Measurements from ENCODE around the gene EFNA5. TPM values are rescaled to one million over a fixed set of nuclear protein-coding genes. Genes with fewer than 3 reads are reported as not detected.
A peak's percentile ranks its signal among the peaks of the same experiment; 100 is the strongest.

EFNA5 gene
- 67.7 and 72.6 TPM in 2 replicates for total RNA-seq (2013; cell fraction: nucleolus; rRNA removed)
- 2.6 and 3.7 TPM in 2 replicates for total RNA-seq (2014; rRNA removed)
- 3.7 and 4.0 TPM in 2 replicates for total RNA-seq (2014; rRNA removed; fragmentation: Illumina TruSeq; extraction: Trizol)
- 11.4 and 13.5 TPM in 2 replicates for total RNA-seq (2021)
- polyA plus RNA-seq (2011; ENCODE audit: low read depth) = 13.2 TPM
- polyA plus RNA-seq (2011; rRNA removed) = 0.09 and 0.19 TPM in 2 replicates
- polyA plus RNA-seq (2011; cell fraction: cytosol; rRNA removed) = 0.05 and 0.31 TPM in 2 replicates
- polyA plus RNA-seq (2011; cell fraction: nucleus; rRNA removed) = 0.27 and 0.67 TPM in 2 replicates
- polyA plus RNA-seq (2012) = 3.3 and 4.4 TPM in 2 replicates
- polyA plus RNA-seq (2014; fragmentation: Illumina TruSeq; extraction: Trizol) = 3.8 and 4.6 TPM in 2 replicates
- 1 to 10 TPM; 2.1 to 7.6 TPM for polyA plus RNA-seq (2014; fragmentation: Nextera tagmentation; extraction: Ambion mirVana)
- 1.5 and 1.6 TPM in 2 replicates for polyA plus RNA-seq (2014; rRNA removed)
- polyA plus RNA-seq (2016; fragmentation: Nextera tagmentation; extraction: Ambion mirVana) = 10 to 100 TPM in 1 of 2 experiments, 1 to 10 TPM in 1; 9.8 to 12.6 TPM
- polyA minus RNA-seq (2011; rRNA and poly(A)+ RNA removed) = 0.29 and 0.88 TPM in 2 replicates
- 0.21 TPM in 1 of 2 replicates, not detected in the other for polyA minus RNA-seq (2011; cell fraction: cytosol; rRNA and poly(A)+ RNA removed)
- polyA minus RNA-seq (2011; cell fraction: nucleus; rRNA and poly(A)+ RNA removed) = 1.1 and 2.1 TPM in 2 replicates
- Bru-seq, nascent RNA = percentile 81 among the genes with signal in this experiment
- percentile 81 among the genes with signal in this experiment for BruChase-seq, experiment 1, labeled RNA remaining after a 6-hour chase
- BruChase-seq, experiment 2, labeled RNA remaining after a 2-hour chase = percentile 88 among the genes with signal in this experiment
- long read RNA-seq, experiment 1, partial matches to known transcripts = 0 of 26 reads
- long read RNA-seq, experiment 1, other reads (novel, unspliced or antisense) = 26 of 26 reads
- long read RNA-seq, experiment 2, partial matches to known transcripts = 0 of 8 reads
- long read RNA-seq, experiment 2, other reads (novel, unspliced or antisense) = 8 of 8 reads

GRCh38 chr5:107670932-107671741 is at the start of gene EFNA5:
Gene EFNA5 (minus strand): TSS chr5:107670937.
- peak within 1 kb of the TSS; percentile 88 for H3K4me2 ChIP-seq (ENCODE audit: control insufficient read depth, insufficient read depth)
- peaks cover 0 to 4% of the 10 kb centered on the region in 2 experiments; a peak in 2 of 4 replicates for H3K27me3 ChIP-seq (replicated peaks in 1 of 2; ENCODE audit: control insufficient read depth in 2 of 2, insufficient read depth in 2 of 2, low read length in 1 of 2)
- no peak for DNase-seq (ENCODE audit: low read depth, low spot score)
- POLR2A ChIA-PET = interaction anchor here (0.8 to 1.4 kb wide), 3 partner anchors 10 to 99 kb away, joined by 3 to 4 read pairs (median 4); no protein-coding TSS in a partner anchor
- peaks cover 10% of the 10 kb centered on the region for H3K4me1 ChIP-seq (ENCODE audit: control insufficient read depth, insufficient read depth, low read length)
- SMC1A ChIA-PET (ENCODE audit: uncharacterized antibody, unreplicated experiment) = interaction anchor here (0.7 to 1.5 kb wide), 3 partner anchors 98 to 279 kb away, joined by 3 to 4 read pairs (median 3); no protein-coding TSS in a partner anchor
- peak within 1 kb of the TSS; percentile 58 for H3K27ac ChIP-seq (ENCODE audit: control insufficient read depth, insufficient read depth)
- FAIRE-seq = no peak
- WGBS (ENCODE audit: insufficient coverage, insufficient replicate concordance, low lambda C conversion rate, missing lambda C conversion rate) = 5% methylated on average over 40 of the region's 84 CpGs
- H3K9me3 ChIP-seq (replicated peaks; ENCODE audit: control insufficient read depth, insufficient read depth, low read length) = no peaks in the 10 kb centered on the region
- in situ Hi-C loops (cut with MboI) (loop anchor here (10.0 kb wide), 1 partner anchor 566 kb away; no protein-coding TSS in a partner anchor), intact Hi-C loops (cut with micrococcal nuclease; ENCODE audit: unreplicated experiment) (loop anchor here (5.0 to 10.0 kb wide), 7 partner anchors 194 to 986 kb away; no protein-coding TSS in a partner anchor)
- no peaks in the 10 kb centered on the region for H3K36me3 ChIP-seq (ENCODE audit: control insufficient read depth in 2 of 2, insufficient read depth in 2 of 2, low read length in 1 of 2)
- CTCF ChIA-PET = interaction anchor here (0.7 to 1.4 kb wide), 3 partner anchors 9 to 167 kb away, joined by 3 to 5 read pairs (median 3); no protein-coding TSS in a partner anchor
- peak within 1 kb of the TSS; percentile 68 for H3K9ac ChIP-seq (ENCODE audit: control insufficient read depth, insufficient read depth, low read length)
- H2AFZ ChIP-seq (ENCODE audit: control insufficient read depth, low read depth, low read length) = peak within 1 kb of the TSS; percentile 78
- RAD21 ChIA-PET (ENCODE audit: unreplicated experiment) = interaction anchor here (0.8 to 2.1 kb wide), 7 partner anchors 10 to 372 kb away, joined by 3 to 8 read pairs (median 4); no protein-coding TSS in a partner anchor
- H3K4me3 ChIP-seq = peak within 1 kb of the TSS; percentile 75
- peaks cover 47% of the 10 kb centered on the region for H3K79me2 ChIP-seq (ENCODE audit: control insufficient read depth, insufficient read depth, low read length)
- H4K20me1 ChIP-seq (ENCODE audit: control insufficient read depth, insufficient read depth) = no peaks in the 10 kb centered on the region
- ATAC-seq = peak; percentile 51
- BruUV-seq (replicated peaks) = TSS peak; percentile 48
- TF ChIP-seq E4F1 (IDR thresholded peaks at IDR 0.05; ENCODE audit: borderline replicate concordance, partially characterized antibody) (no peak), IRF5 (IDR thresholded peaks at IDR 0.05; ENCODE audit: borderline replicate concordance) (no peak), ZNF217 (IDR thresholded peaks at IDR 0.05) (peak; percentile 23; the same call in 1 of the 2 replicates), ZNF24 (IDR thresholded peaks at IDR 0.05) (0 out of 2 replicates have a peak, but pooled peaks have one; percentile 18), RUNX3 (IDR thresholded peaks at IDR 0.05; ENCODE audit: low read length) (peak; percentile 69), SMC3 (IDR thresholded peaks at IDR 0.05; ENCODE audit: borderline replicate concordance, low read length) (no peak), MTA3 (IDR thresholded peaks at IDR 0.05; ENCODE audit: borderline replicate concordance, low read length) (no peak), ZNF687 (IDR thresholded peaks at IDR 0.05) (0 out of 2 replicates have a peak, but pooled peaks have one; percentile 19)
